Panc1 (cell line): ENCODE results near the gene KMT5B.

Experiments
- CTCF ChIP-seq: fragments of 450-650 bp; IDR thresholded peaks from 2 replicates; pipeline ENCODE4 v1.5.1; 2017; ENCODE audit warnings: mild to moderate bottlenecking
- POLR2AphosphoS5 ChIP-seq: IDR thresholded peaks from 2 replicates; pipeline ENCODE4 v1.6.1; 2012; ENCODE audit warnings: mild to moderate bottlenecking, low read depth, low read length, moderate library complexity
- SIN3A ChIP-seq: IDR thresholded peaks from 2 replicates; pipeline ENCODE4 v1.6.1; 2012; ENCODE audit warnings: low read depth, mild to moderate bottlenecking, low read length, moderate library complexity, borderline replicate concordance; ENCODE audit not compliant: insufficient read depth
- TCF7L2 ChIP-seq: IDR thresholded peaks from 2 replicates; pipeline ENCODE4 v1.6.1; 2011; ENCODE audit warnings: mild to moderate bottlenecking, low read depth, low read length, inconsistent platforms
- TF ChIP-seq, protein P1 (sequence below), 2 experiments: IDR thresholded peaks; 2 replicates each; pipeline ENCODE4 v1.6.1; 2011 to 2012; ENCODE audit warnings: low read depth in 2 of 2, control low read depth in 1 of 2, low read length in 1 of 2, mild to moderate bottlenecking in 1 of 2, moderate library complexity in 1 of 2; ENCODE audit not compliant: insufficient read depth in 1 of 2

GRCh38 chr11:68115285-68115684 is 97.8 kb downstream of the KMT5B start:
- TF ChIP-seq CTCF = no peak
- TF ChIP-seq, protein P1, sequence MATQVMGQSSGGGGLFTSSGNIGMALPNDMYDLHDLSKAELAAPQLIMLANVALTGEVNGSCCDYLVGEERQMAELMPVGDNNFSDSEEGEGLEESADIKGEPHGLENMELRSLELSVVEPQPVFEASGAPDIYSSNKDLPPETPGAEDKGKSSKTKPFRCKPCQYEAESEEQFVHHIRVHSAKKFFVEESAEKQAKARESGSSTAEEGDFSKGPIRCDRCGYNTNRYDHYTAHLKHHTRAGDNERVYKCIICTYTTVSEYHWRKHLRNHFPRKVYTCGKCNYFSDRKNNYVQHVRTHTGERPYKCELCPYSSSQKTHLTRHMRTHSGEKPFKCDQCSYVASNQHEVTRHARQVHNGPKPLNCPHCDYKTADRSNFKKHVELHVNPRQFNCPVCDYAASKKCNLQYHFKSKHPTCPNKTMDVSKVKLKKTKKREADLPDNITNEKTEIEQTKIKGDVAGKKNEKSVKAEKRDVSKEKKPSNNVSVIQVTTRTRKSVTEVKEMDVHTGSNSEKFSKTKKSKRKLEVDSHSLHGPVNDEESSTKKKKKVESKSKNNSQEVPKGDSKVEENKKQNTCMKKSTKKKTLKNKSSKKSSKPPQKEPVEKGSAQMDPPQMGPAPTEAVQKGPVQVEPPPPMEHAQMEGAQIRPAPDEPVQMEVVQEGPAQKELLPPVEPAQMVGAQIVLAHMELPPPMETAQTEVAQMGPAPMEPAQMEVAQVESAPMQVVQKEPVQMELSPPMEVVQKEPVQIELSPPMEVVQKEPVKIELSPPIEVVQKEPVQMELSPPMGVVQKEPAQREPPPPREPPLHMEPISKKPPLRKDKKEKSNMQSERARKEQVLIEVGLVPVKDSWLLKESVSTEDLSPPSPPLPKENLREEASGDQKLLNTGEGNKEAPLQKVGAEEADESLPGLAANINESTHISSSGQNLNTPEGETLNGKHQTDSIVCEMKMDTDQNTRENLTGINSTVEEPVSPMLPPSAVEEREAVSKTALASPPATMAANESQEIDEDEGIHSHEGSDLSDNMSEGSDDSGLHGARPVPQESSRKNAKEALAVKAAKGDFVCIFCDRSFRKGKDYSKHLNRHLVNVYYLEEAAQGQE (IDR thresholded peaks at IDR 0.05; ENCODE audit: insufficient read depth in 1 of 2, low read depth in 2 of 2, low read length in 1 of 2) = no peak
- no peak for TF ChIP-seq POLR2AphosphoS5
- TF ChIP-seq SIN3A = no peak
- no peak for TF ChIP-seq TCF7L2
